Activated T-helper 17 cell treated with anti-CD3 and anti-CD28 coated beads, Interleukin-2, amount 50 U/mL, for 72 hours (primary cell): ENCODE measurements around the gene WIPF1. TPM values are rescaled to one million over a fixed set of nuclear protein-coding genes. Genes with fewer than 3 reads are reported as not detected.

Experiments used
- ATAC-seq: fragments of 150-1000 bp; cut with Tn5 transposase; replicated peaks from 2 replicates; pipeline ENCODE4 v1.10.0; 2021; ENCODE audit warnings: mild to moderate bottlenecking, moderate library complexity
- H3K27ac Mint-ChIP-seq: one replicate; pipeline ENCODE4 v1.8.0; 2022; ENCODE audit warnings: mixed read lengths
- H3K27me3 Mint-ChIP-seq: one replicate; pipeline ENCODE4 v1.8.0; 2022; ENCODE audit warnings: mixed read lengths
- H3K36me3 Mint-ChIP-seq: one replicate; pipeline ENCODE4 v1.8.0; 2022; ENCODE audit warnings: low read depth, mild to moderate bottlenecking, mixed read lengths
- H3K4me1 Mint-ChIP-seq: one replicate; pipeline ENCODE4 v1.8.0; 2022; ENCODE audit warnings: mixed read lengths
- H3K4me3 Mint-ChIP-seq: one replicate; pipeline ENCODE4 v1.8.0; 2022; ENCODE audit warnings: mild to moderate bottlenecking, mixed read lengths
- H3K9me3 Mint-ChIP-seq: one replicate; pipeline ENCODE4 v1.8.0; 2022; ENCODE audit warnings: mixed read lengths
- total RNA-seq, 2 donors: library from RNA; stranded (reverse); gene quantifications; one replicate each; pipeline ENCODE4 v1.2.3, GENCODE V29; 2022

WIPF1 gene
- 100 to 1,000 TPM; 180 to 334 TPM for total RNA-seq

- H3K4me1 Mint-ChIP-seq, result peaks cover 45% of the 10 kb centered on the region
- H3K36me3 Mint-ChIP-seq, result peaks cover 49% of the 10 kb centered on the region
- peak; percentile 45 for ATAC-seq
- peak within 1 kb of the TSS; percentile 97 for H3K27ac Mint-ChIP-seq
- H3K9me3 Mint-ChIP-seq, result no peaks in the 10 kb centered on the region
- no peaks in the 10 kb centered on the region for H3K27me3 Mint-ChIP-seq
- peak within 1 kb of the TSS; percentile 91 for H3K4me3 Mint-ChIP-seq
Observed at GRCh38 chr2:174597345-174598047, at the start of gene WIPF1. Gene WIPF1, minus strand, starts transcription at chr2:174597804. Its CDS starts 12,231 bp downstream, at chr2:174585573.

GRCh38 chr2:174645296-174645695, 47.7 kb upstream of the WIPF1 start:
- no peak for ATAC-seq
- H3K27me3 Mint-ChIP-seq, result no peaks in the 10 kb centered on the region
- peaks cover 3% of the 10 kb centered on the region for H3K9me3 Mint-ChIP-seq
- no peak overlapping the region for H3K4me3 Mint-ChIP-seq
- H3K36me3 Mint-ChIP-seq, result peaks cover 5% of the 10 kb centered on the region
- no peak overlapping the region for H3K27ac Mint-ChIP-seq
- H3K4me1 Mint-ChIP-seq, result peaks cover 10% of the 10 kb centered on the region

- peaks cover 5% of the 10 kb centered on the region for H3K36me3 Mint-ChIP-seq
- peaks cover 6% of the 10 kb centered on the region for H3K4me1 Mint-ChIP-seq
- H3K27ac Mint-ChIP-seq, result no peak overlapping the region
- no peaks in the 10 kb centered on the region for H3K27me3 Mint-ChIP-seq
- ATAC-seq, result no peak
- H3K4me3 Mint-ChIP-seq, result no peak overlapping the region
- no peaks in the 10 kb centered on the region for H3K9me3 Mint-ChIP-seq
Observed at GRCh38 chr2:174644406-174644805, 46.8 kb upstream of the WIPF1 start.

- Mint-ChIP-seq H3K4me3 (no peak overlapping the region), H3K4me1 (peaks cover 14% of the 10 kb centered on the region), H3K27ac (no peak overlapping the region), H3K27me3 (no peaks in the 10 kb centered on the region), H3K36me3 (peaks cover 5% of the 10 kb centered on the region), H3K9me3 (no peaks in the 10 kb centered on the region)
- ATAC-seq, result no peak
Observed at GRCh38 chr2:174643356-174643755, 45.8 kb upstream of the WIPF1 start.

- H3K27ac Mint-ChIP-seq, result no peak overlapping the region
- H3K36me3 Mint-ChIP-seq, result no peaks in the 10 kb centered on the region
- ATAC-seq, result no peak
- no peak overlapping the region for H3K4me3 Mint-ChIP-seq
- peaks cover 25% of the 10 kb centered on the region for H3K4me1 Mint-ChIP-seq
- no peaks in the 10 kb centered on the region for H3K27me3 Mint-ChIP-seq
- no peaks in the 10 kb centered on the region for H3K9me3 Mint-ChIP-seq
Observed at GRCh38 chr2:174641168-174641567, 43.6 kb upstream of the WIPF1 start.

- H3K27me3 Mint-ChIP-seq, result no peaks in the 10 kb centered on the region
Observed at GRCh38 chr2:174636987-174637386, 39.4 kb upstream of the WIPF1 start.

GRCh38 chr2:174635776-174636404, 38.3 kb upstream of the WIPF1 start:
- no peak for ATAC-seq
- Mint-ChIP-seq H3K4me1 (peaks cover 29% of the 10 kb centered on the region), H3K27me3 (no peaks in the 10 kb centered on the region), H3K27ac (peak overlapping the region; percentile 92), H3K4me3 (peak overlapping the region; percentile 88), H3K9me3 (no peaks in the 10 kb centered on the region), H3K36me3 (peaks cover 35% of the 10 kb centered on the region)

More at GRCh38 chr2:174636987-174637386, 39.4 kb upstream of the WIPF1 start:
- Mint-ChIP-seq H3K9me3 (no peaks in the 10 kb centered on the region), H3K27ac (peak overlapping the region; percentile 92), H3K36me3 (peaks cover 24% of the 10 kb centered on the region), H3K4me3 (peak overlapping the region; percentile 88), H3K4me1 (peaks cover 27% of the 10 kb centered on the region)
- ATAC-seq, result no peak

- Mint-ChIP-seq H3K4me3 (peak overlapping the region; percentile 88), H3K27me3 (no peaks in the 10 kb centered on the region), H3K36me3 (peaks cover 43% of the 10 kb centered on the region), H3K27ac (peak overlapping the region; percentile 92), H3K9me3 (no peaks in the 10 kb centered on the region), H3K4me1 (peaks cover 34% of the 10 kb centered on the region)
- no peak for ATAC-seq
Observed at GRCh38 chr2:174635015-174635593, 37.5 kb upstream of the WIPF1 start.

GRCh38 chr2:174634130-174635014, 36.8 kb upstream of the WIPF1 start:
- peak; percentile 64 for ATAC-seq
- H3K9me3 Mint-ChIP-seq, result no peaks in the 10 kb centered on the region
- H3K27me3 Mint-ChIP-seq, result no peaks in the 10 kb centered on the region
- H3K27ac Mint-ChIP-seq, result peak overlapping the region; percentile 92
- peaks cover 41% of the 10 kb centered on the region for H3K4me1 Mint-ChIP-seq
- H3K4me3 Mint-ChIP-seq, result peak overlapping the region; percentile 88
- H3K36me3 Mint-ChIP-seq, result peaks cover 50% of the 10 kb centered on the region

GRCh38 chr2:174633623-174633930, 36.0 kb upstream of the WIPF1 start:
- Mint-ChIP-seq H3K9me3 (no peaks in the 10 kb centered on the region), H3K4me3 (peak overlapping the region; percentile 88), H3K36me3 (peaks cover 58% of the 10 kb centered on the region), H3K4me1 (peaks cover 39% of the 10 kb centered on the region), H3K27me3 (no peaks in the 10 kb centered on the region), H3K27ac (peak overlapping the region; percentile 92)
- ATAC-seq, result no peak

GRCh38 chr2:174632841-174633622, 35.4 kb upstream of the WIPF1 start:
- Mint-ChIP-seq H3K4me1 (peaks cover 40% of the 10 kb centered on the region), H3K27me3 (no peaks in the 10 kb centered on the region), H3K36me3 (peaks cover 64% of the 10 kb centered on the region), H3K27ac (peak overlapping the region; percentile 92), H3K4me3 (peak overlapping the region; percentile 88), H3K9me3 (no peaks in the 10 kb centered on the region)
- ATAC-seq, result peak; percentile 16

- peak; percentile 38 for ATAC-seq
- Mint-ChIP-seq H3K36me3 (peaks cover 81% of the 10 kb centered on the region), H3K27ac (peak overlapping the region; percentile 92), H3K9me3 (no peaks in the 10 kb centered on the region), H3K27me3 (no peaks in the 10 kb centered on the region), H3K4me1 (peaks cover 40% of the 10 kb centered on the region), H3K4me3 (peak overlapping the region; percentile 88)
Observed at GRCh38 chr2:174631009-174631981, 33.7 kb upstream of the WIPF1 start.

- H3K4me3 Mint-ChIP-seq, result peak overlapping the region; percentile 88
- H3K27me3 Mint-ChIP-seq, result no peaks in the 10 kb centered on the region
- ATAC-seq, result no peak
- peaks cover 41% of the 10 kb centered on the region for H3K4me1 Mint-ChIP-seq
- H3K9me3 Mint-ChIP-seq, result no peaks in the 10 kb centered on the region
- H3K27ac Mint-ChIP-seq, result peak overlapping the region; percentile 92
- H3K36me3 Mint-ChIP-seq, result peaks cover 90% of the 10 kb centered on the region
Observed at GRCh38 chr2:174630107-174630506, 32.5 kb upstream of the WIPF1 start.
